ENCODE data around the gene HAND1.

The HAND1 gene

GRCh38 chr5:154484393-154485095 is 6.5 kb upstream of the HAND1 start:
- Histone ChIP-seq H3K27ac (peak overlapping the region; percentile 28; the same call in 1 of the 2 replicates), H3K9me3 (ENCODE audit: low read depth, low read length) (no peaks in the 10 kb centered on the region), H3K9ac (ENCODE audit: insufficient read length) (no peak overlapping the region), H3K4me3 (no peak overlapping the region), H3K36me3 (ENCODE audit: insufficient read depth, low read length) (no peaks in the 10 kb centered on the region)
- no peak for DNase-seq (ENCODE audit: low read depth, low spot score)
- TF ChIP-seq POLR2AphosphoS5 (IDR thresholded peaks at IDR 0.05; ENCODE audit: borderline replicate concordance, low read depth, low read length) (no peak), EZH2 (IDR thresholded peaks at IDR 0.05) (no peak), FOXP2 (optimal IDR thresholded peaks at IDR 0.05; ENCODE audit: control extremely low read depth, extremely low read length, insufficient read depth) (no peak)

- Histone ChIP-seq H3K9me3 (ENCODE audit: low read depth, low read length) (no peaks in the 10 kb centered on the region), H3K36me3 (ENCODE audit: insufficient read depth, low read length) (no peaks in the 10 kb centered on the region), H3K4me3 (no peak overlapping the region), H3K9ac (ENCODE audit: insufficient read length) (peak overlapping the region; percentile 46), H3K27ac (no peak overlapping the region)
- no peak for TF ChIP-seq EZH2 (IDR thresholded peaks at IDR 0.05)
- TF ChIP-seq FOXP2 (optimal IDR thresholded peaks at IDR 0.05; ENCODE audit: control extremely low read depth, extremely low read length, insufficient read depth) = no peak
- no peak for TF ChIP-seq POLR2AphosphoS5 (IDR thresholded peaks at IDR 0.05; ENCODE audit: borderline replicate concordance, low read depth, low read length)
- no peak for DNase-seq (ENCODE audit: low read depth, low spot score)
These were observed 5.8 kb upstream of the HAND1 start for GRCh38 chr5:154483654-154484392.

GRCh38 chr5:154482528-154483449 is 4.8 kb upstream of the HAND1 start:
- H3K27ac ChIP-seq = no peak overlapping the region
- no peak for DNase-seq (ENCODE audit: low read depth, low spot score)
- H3K4me3 ChIP-seq = no peak overlapping the region
- H3K9me3 ChIP-seq (ENCODE audit: low read depth, low read length) = no peaks in the 10 kb centered on the region
- peak overlapping the region; percentile 46 for H3K9ac ChIP-seq (ENCODE audit: insufficient read length)
- H3K36me3 ChIP-seq (ENCODE audit: insufficient read depth, low read length) = no peaks in the 10 kb centered on the region
- no peak for TF ChIP-seq EZH2 (IDR thresholded peaks at IDR 0.05)
- no peak for TF ChIP-seq POLR2AphosphoS5 (IDR thresholded peaks at IDR 0.05; ENCODE audit: borderline replicate concordance, low read depth, low read length)
- TF ChIP-seq FOXP2 (optimal IDR thresholded peaks at IDR 0.05; ENCODE audit: control extremely low read depth, extremely low read length, insufficient read depth) = no peak

DNA sequence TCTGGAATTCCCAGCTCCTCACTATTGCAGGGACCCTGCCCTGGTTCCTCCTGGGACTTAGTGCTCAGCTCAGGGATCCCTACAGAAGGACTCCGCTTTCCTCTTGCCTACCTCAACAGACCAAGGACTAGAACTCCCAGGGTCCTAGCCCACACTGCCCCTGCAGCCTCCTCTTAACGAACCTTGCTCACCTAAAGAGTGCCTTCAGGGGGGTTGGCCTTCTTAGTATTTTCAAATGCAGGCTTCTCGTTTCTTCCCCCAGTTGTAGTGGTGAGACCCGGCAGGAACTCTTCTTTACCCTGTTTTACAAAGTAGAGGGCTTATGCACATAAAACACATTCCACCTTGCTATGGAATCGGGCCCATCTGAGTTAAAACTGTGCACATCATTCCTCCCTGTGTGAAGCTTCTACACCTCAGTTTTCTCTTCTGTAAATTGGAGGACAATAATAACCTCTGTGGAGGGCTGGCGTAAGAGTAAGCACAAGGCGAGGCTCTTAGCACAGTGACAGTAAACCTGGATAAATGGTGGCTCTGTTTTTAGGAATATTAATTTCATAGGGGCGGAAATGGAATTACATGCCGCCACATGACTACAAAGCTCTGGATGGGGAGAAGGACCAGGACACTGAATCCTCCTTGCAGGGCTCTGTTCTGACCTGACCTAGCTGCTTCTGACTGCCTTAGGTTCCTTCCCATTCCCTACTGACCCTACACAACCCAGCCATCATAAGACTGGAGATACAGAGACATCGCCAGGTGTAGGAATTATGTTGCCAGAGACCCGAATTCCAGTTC is 3.8 kb upstream of the HAND1 start:
- Histone ChIP-seq H3K27ac (peak overlapping the region; percentile 67), H3K9ac (ENCODE audit: insufficient read length) (no peak overlapping the region), H3K9me3 (ENCODE audit: low read depth, low read length) (no peaks in the 10 kb centered on the region), H3K36me3 (ENCODE audit: insufficient read depth, low read length) (no peaks in the 10 kb centered on the region), H3K4me3 (no peak overlapping the region)
- no peak for TF ChIP-seq POLR2AphosphoS5 (IDR thresholded peaks at IDR 0.05; ENCODE audit: borderline replicate concordance, low read depth, low read length)
- no peak for DNase-seq (ENCODE audit: low read depth, low spot score)

- no peaks in the 10 kb centered on the region for H3K9me3 ChIP-seq (ENCODE audit: low read depth, low read length)
- H3K4me3 ChIP-seq = no peak overlapping the region
- no peaks in the 10 kb centered on the region for H3K36me3 ChIP-seq (ENCODE audit: insufficient read depth, low read length)
- no peak for DNase-seq (ENCODE audit: low read depth, low spot score)
- no peak overlapping the region for H3K9ac ChIP-seq (ENCODE audit: insufficient read length)
- peak overlapping the region; percentile 74; the same call in 1 of the 2 replicates for H3K27ac ChIP-seq
- TF ChIP-seq FOXP2 (optimal IDR thresholded peaks at IDR 0.05; ENCODE audit: control extremely low read depth, extremely low read length, insufficient read depth) = no peak
- no peak for TF ChIP-seq POLR2AphosphoS5 (IDR thresholded peaks at IDR 0.05; ENCODE audit: borderline replicate concordance, low read depth, low read length)
- no peak for TF ChIP-seq EZH2 (IDR thresholded peaks at IDR 0.05)
These were observed 2.8 kb upstream of the HAND1 start for GRCh38 chr5:154480847-154481246.

DNA sequence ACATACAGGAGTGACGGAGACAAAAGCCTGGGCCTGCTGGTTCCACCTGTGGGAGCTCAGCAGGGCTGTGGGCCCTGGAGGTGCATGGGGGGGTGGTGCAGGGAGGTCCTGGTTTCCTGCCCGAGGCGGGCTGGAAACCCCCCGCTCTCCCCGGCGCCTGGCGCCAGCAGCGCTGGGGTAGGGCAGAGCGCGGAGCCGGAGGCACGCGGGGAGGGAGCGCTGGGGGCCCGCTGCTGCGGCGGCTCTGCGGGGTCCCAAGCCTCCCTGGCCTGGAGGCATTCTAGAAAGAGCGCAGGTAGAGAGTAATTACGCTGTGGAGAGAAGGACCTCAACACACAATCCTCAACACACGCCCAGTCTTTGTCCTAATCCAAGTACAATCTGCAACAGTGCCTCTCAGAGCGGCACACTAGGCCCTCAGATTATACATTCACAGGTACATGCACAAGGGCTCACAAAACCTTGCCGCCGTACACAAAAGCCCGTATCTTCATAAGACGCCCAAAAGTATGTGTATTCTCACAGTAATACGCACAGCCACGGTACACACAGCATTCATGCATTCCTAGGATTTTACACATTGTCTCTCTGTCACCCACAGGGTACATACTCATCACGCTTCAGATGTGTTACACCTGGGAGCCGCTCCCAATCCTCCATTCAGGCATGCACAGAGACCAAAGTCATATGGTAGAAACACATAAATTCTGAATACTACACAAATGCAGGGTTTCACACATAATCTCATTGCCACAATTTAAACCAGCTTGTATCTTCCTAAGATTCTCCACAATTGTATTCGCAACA is 2.1 kb upstream of the HAND1 start:
- Histone ChIP-seq H3K36me3 (ENCODE audit: insufficient read depth, low read length) (no peaks in the 10 kb centered on the region), H3K9me3 (ENCODE audit: low read depth, low read length) (no peaks in the 10 kb centered on the region), H3K27ac (peak overlapping the region; percentile 74), H3K4me3 (peak overlapping the region; percentile 68), H3K9ac (ENCODE audit: insufficient read length) (peak overlapping the region; percentile 53)
- no peak for TF ChIP-seq POLR2AphosphoS5 (IDR thresholded peaks at IDR 0.05; ENCODE audit: borderline replicate concordance, low read depth, low read length)
- TF ChIP-seq EZH2 (IDR thresholded peaks at IDR 0.05) = no peak
- TF ChIP-seq FOXP2 (optimal IDR thresholded peaks at IDR 0.05; ENCODE audit: control extremely low read depth, extremely low read length, insufficient read depth) = no peak
- no peak for DNase-seq (ENCODE audit: low read depth, low spot score)
